CD4-positive, alpha-beta T cell treated with Interleukin-17A for 4 hours (primary cell): ENCODE data around the gene C5orf52.
"Not testable (repeated sequence)": the region's sequence is repeated elsewhere in the genome, so short reads cannot be mapped to it uniquely, and the experiment has no call there.

Experiments
- DNase-seq: peaks from one replicate; pipeline ENCODE4 v3.0.0-alpha.2; 2020; ENCODE audit warnings: mixed read lengths

C5orf52 gene

DNA sequence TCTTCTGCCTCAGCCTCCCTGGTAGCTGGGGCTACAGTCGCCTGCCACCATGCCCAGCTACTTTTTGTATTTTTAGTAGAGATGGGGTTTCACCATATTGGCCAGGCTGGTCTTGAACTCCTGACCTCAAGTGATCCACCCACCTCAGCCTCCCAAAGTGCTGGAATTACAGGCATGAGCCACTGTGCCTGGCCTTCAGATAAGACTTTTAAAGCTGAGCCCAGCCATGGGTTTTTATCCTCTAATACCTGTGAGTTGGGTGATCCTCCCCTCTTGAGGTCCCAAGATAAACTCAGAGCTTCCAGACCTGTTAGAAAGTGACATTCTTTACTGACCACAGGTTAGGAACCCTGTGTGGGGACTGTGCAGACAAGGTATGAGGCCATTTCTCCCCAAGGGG, 56.5 kb downstream of the C5orf52 start:
- DNase-seq = not testable (repeated sequence)
